ENCODE results near the gene LINGO1.

The LINGO1 gene

DNA sequence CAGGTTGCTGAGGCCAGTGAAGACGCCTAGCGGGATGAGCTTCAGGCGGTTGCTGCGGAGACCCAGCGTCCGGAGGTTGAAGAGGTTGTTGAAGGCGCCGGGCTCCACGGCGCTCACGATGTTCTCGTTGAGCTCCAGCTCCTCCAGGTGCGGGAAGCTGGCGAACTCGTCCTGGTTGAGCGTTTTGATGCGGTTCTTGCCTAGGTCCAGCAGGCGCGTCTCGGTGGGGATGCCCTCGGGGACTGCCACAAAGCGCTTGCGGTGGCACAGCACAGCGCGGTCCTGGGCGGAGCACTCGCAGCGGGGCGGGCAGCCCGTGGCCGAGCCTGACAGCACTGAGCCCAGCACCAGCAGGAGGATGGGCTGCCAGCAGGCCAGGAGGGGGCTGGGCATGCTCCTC, 17.2 kb downstream of the LINGO1 start:
- no peak for DNase-seq (ENCODE audit: low read depth)

DNA sequence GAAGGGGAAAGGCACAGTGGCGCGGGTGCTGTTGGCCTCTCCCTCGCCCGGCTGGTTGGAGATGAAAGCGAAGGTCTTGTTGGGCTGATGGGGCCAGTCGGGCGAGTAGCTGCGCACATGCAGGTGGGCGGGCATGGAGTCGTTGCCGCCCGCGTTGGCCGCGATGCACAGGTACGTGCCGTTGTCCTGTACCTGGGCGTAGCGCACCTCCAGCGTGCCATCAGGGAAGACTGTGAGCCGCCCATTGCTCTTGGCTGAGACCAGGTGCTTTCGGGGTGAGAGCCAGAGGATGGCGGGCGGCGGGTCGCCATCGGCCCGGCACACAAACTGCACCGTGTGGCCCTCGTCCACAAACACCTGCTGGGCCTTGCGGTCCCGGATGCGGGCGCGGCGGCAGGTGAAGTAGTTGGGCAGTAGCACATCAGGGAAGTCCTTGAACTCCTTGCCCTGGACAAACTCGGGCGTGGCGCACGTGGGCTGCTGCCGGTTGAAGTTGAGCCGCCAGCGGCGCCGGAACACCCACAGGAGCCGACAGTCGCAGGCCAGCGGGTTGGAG, 18.4 kb downstream of the LINGO1 start:
- no peak for DNase-seq (ENCODE audit: low read depth)

DNA sequence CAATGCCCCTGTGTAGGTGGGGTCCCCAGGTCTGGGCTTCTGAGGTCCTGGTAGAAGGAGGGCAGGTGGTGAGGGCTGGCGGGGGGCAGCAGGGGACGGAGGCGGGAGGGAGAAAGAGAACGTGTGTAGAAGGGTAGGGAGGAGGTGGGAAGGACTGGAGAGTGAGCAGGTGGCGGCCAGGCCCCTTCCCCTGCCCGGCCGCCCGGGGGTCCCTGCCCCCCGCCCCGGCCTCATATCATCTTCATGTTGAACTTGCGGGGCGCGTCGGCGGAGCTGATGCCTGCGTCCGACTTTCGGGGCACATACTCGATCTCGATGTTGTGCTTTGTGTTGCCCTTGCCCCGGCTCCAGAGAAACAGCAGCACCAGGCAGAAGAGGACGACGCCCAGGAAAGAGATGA, 18.9 kb downstream of the LINGO1 start:
- no peak for DNase-seq (ENCODE audit: low read depth)

DNA sequence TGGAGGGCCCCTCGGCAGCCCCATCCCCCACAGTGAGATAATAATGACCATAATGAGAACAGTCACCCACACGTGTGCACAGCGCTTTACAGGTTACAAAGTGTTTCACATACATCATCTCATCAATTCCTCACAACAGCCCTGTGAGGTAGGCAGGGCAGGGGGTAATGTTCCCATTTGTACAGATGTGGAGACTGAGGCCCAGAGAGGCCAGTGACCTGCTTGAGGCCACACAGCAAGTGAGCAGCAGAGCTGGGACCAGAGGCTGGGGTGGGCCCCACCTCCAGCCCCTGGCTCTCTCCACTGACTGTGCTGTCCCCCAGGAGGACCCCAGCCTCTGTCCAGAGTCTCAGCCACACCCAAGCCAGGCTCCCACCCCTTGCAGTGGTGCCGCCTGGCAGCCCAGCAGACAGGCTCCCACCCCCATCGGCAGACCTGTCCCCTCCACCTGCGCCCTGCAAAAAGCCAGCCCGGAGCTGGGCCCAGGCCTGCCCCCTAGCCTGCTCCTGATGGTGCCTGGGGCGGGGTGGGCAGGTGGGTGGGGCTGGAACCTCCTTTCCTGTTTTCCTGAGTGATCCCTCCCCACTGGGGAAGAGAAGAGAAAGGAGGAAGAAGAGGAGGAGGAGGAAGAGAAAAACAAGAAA, 19.6 kb downstream of the LINGO1 start:
- no peak for DNase-seq (ENCODE audit: low read depth)

GRCh38 chr15:77611767-77612166, 20.9 kb downstream of the LINGO1 start:
- no peak for DNase-seq (ENCODE audit: low read depth)

DNA sequence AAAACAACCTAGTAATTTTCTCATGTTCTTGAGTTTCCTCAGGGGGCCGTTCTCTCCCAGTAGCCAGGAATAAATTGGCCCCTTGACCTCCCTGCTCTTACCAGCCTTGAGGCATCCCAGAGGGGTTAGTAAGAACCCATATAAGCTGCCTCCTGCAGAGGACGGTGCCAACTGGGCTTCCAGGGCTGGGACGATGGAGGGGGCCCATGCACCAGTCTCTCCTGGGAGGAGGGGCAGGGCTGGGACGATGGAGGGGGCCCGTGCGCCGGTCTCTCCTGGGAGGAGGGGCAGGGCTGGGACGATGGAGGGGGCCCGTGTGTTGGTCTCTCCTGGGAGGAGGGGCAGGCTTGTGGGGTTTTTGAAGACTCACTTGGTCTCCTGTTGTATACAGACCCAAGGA, 22.0 kb downstream of the LINGO1 start:
- DNase-seq (ENCODE audit: low read depth): no peak

DNA sequence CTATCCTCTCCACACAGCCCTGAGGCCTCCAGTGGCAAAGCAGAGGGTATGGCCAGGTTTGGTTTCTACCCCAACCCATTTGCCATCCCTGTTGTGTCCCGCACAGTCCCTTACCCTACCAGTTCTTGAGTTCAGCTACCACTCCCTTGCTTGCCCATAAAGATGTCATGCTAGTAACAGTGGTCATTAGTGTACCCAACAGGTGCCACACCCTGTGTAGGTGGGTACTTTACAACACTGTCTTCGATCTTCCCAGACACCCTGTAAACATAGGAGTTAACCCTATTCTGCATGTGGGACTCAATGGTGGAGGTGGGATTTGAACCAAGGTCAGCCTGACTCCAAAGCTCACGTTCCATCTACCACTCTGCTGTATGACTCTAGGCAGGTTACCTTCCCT, 23.2 kb downstream of the LINGO1 start:
- DNase-seq (ENCODE audit: low read depth): no peak

GRCh38 chr15:77608774-77609173, 23.9 kb downstream of the LINGO1 start:
- DNase-seq (ENCODE audit: low read depth): no peak

GRCh38 chr15:77607894-77608261, 24.8 kb downstream of the LINGO1 start:
- DNase-seq (ENCODE audit: low read depth): no peak

DNA sequence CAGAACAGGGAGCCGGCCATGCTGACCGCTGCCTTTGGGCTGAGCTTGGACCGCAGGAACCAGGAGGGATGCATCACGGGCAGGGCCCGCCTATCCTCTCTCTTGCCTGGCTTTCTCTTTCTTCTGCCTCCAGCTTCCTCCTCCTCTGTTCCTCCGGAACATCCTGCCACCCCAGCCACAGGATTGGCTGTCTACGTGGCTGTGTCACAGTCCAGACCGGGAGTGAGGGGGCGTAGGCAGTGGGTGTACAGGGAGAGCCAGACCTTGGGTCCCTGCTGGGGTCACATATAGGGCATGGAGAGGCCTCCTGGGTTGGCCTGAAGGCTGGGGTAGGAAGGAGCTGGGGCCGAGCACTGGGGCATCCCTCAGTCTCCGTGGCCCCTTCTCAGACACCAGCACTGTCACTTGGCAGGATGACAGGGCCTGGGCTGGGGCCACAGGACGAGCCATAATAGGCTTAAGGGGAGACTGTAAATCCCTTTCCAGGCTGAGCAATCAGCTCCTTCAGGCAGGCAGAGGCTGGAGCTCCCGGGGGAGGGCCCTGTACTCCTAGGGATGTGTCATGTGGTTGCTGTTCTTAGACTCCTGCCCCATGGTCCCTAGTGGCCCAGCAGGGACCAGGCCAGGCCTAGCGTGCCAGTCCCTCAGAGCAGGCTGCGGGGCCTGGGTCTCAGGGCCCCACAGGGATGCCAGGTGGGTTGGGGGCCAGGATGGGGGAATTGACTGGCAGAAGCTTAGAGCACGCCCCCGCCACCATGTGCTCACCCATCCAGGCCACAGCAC, 25.4 kb downstream of the LINGO1 start:
- DNase-seq (ENCODE audit: low read depth): no peak

DNA sequence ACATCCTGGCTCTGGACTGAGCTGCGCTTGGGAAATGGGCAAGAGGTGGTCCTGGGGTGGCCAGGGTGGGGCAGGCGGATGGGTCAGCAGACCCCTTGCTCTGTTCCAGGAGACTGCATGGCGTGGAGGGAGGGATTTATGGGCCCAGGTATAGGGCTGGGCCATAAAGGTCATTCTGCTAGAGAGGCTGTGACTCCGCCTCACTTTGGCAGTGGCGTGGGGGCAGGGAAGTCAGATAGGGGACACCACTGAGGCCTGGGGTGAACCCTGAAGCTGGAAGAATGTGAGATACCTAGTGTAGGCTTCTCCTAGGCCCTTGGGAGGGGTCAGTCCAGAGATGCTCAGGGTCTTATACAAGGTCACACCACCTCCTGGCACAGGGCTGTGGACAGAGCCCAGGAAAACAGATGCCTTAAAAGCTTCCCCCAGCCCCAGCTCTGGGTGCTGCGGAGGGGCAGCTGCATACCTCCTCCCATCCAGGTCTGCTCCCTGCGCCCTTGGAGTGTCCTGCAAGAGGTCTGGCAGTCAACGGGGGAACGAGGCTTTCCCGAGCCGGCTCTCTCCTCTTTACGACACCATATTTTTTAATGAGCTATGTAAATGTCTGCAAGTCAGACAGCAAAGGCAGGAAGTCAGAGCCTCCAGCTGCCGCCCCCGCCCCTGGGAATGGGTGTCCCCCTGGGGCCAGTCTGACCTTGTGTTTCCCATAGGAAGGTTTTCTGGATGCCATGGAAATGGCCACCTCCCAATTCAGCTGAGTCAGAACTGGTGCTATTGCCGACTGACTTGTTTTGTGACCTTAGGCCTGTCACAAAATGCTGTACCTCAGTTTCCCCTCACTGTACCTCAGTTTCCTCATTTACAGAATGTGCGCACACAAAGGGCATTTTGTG, 26.3 kb downstream of the LINGO1 start:
- no peak for DNase-seq (ENCODE audit: low read depth)

- no peak for DNase-seq (ENCODE audit: low read depth)
These were observed 27.2 kb downstream of the LINGO1 start for GRCh38 chr15:77605547-77605946.

DNA sequence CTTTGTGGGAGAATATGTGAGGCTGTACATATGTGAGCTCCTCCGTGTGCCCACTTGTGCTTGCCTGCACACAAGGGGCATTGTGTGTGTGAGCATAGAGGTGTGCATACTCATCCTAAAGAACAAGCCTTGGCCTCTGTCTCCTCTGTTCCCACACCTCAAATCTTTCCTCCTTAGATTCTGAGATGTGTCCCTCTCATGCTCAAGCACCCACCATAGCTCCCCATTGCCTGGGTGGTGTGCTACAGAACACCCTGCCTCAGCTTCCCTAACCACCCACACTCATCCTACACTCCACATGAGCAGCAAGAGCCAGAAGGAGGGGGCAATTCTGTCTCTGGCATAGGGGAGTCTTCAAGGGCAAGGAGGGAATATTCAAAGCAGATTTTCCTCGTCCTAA, 27.7 kb downstream of the LINGO1 start:
- no peak for DNase-seq (ENCODE audit: low read depth)

DNA sequence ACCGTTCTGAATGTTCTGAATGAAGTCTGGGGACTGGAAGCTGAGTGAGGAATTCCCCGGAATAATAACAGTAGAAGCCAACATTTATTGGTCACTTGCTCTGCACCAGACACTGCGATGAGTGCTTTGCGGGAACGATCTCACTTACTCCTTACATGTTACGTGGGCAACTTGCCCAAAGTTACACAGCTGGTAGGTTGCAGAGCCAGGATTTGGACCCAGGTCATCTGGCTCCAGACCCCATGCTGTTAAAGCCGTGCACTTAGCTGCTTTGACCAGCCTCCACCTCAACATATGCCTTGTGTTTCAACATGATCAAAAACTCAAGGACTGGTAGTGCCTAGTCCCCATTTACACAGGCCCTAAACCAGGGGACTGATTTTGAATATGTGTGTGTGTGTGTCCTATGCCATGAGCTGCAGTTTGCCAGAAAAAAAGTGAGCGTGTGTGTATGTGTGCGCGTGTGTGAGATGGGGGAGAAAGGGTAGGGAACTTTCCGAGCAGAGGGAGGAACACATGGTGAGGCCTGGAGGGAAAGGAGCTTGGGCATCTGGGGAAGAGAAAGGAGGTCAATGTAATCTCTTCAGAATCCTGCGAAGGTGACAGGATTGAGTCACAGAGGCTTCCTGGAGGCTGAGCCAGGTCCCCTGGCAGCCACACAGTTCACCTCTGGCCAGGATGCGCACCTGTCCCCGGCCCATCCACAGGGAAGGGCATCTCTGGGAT, 28.9 kb downstream of the LINGO1 start:
- DNase-seq (ENCODE audit: low read depth): no peak

GRCh38 chr15:77602800-77603199, 29.9 kb downstream of the LINGO1 start:
- no peak for DNase-seq (ENCODE audit: low read depth)

DNA sequence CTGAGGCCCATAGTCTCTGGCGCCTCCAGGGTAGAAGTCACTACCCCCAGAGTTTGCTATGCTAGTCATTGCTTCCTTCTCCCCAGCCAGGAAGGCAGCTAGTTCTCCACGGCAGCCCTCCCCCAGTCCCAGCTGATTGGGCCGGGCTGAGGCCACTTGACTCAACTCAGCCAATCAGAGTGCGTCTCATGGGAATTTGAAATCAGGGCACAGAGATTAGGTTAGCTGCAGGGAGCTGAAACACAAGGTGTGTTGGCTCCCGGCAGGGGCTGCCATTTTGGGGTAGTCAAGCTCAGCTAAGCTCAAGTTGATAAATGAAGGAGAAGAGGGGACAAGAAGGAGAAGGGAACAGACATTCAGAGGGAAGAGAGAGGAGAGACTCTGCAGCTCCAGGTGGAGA, 32.8 kb downstream of the LINGO1 start:
- no peak for DNase-seq (ENCODE audit: low read depth)

GRCh38 chr15:77599357-77599756, 33.4 kb downstream of the LINGO1 start:
- no peak for DNase-seq (ENCODE audit: low read depth)

GRCh38 chr15:77598644-77599043, 34.1 kb downstream of the LINGO1 start:
- no peak for DNase-seq (ENCODE audit: low read depth)

GRCh38 chr15:77597804-77598453, 34.8 kb downstream of the LINGO1 start:
- no peak for DNase-seq (ENCODE audit: low read depth)

GRCh38 chr15:77596821-77597803, 35.6 kb downstream of the LINGO1 start:
- no peak for DNase-seq (ENCODE audit: low read depth)
